GM10266 (cell line): ENCODE data around the gene USH2A.

Experiments
- DNase-seq: peaks from one replicate; pipeline ENCODE4 v3.0.0; 2012; ENCODE audit errors: extremely low spot score
- CTCF ChIP-seq: IDR thresholded peaks from 2 replicates; pipeline ENCODE4 v1.5.1; 2012; ENCODE audit warnings: mild to moderate bottlenecking, low read depth; ENCODE audit not compliant: control insufficient read depth, insufficient read depth; ENCODE audit errors: missing control alignments

The USH2A gene

GRCh38 chr1:215899901-215900300 is 523.3 kb downstream of the USH2A start:
- no peak for TF ChIP-seq CTCF
- DNase-seq: no peak

GRCh38 chr1:215895893-215896292 is 527.4 kb downstream of the USH2A start:
- no peak for TF ChIP-seq CTCF
- DNase-seq: no peak

GRCh38 chr1:215895276-215895675 is 528.0 kb downstream of the USH2A start:
- no peak for TF ChIP-seq CTCF
- no peak for DNase-seq

- no peak for TF ChIP-seq CTCF
- DNase-seq: no peak
Observed at GRCh38 chr1:215894617-215895016, 528.6 kb downstream of the USH2A start.

GRCh38 chr1:215891266-215892057 is 531.8 kb downstream of the USH2A start:
- TF ChIP-seq CTCF: no peak
- DNase-seq: no peak

- no peak for TF ChIP-seq CTCF
- DNase-seq: no peak
Observed at GRCh38 chr1:215890438-215890837, 532.8 kb downstream of the USH2A start.

GRCh38 chr1:215889871-215890270 is 533.4 kb downstream of the USH2A start:
- no peak for DNase-seq
- TF ChIP-seq CTCF: no peak
